Ovary (tissue), 3 donors: ENCODE results near the gene GPR21.

Experiments
- CTCF ChIP-seq, 3 donors: fragments of 450-650 bp in 2 of 3; fragments of 200-600 bp in 1 of 3; IDR thresholded peaks; one replicate each; pipeline versions ENCODE4 v1.5.1 to v1.8.0; 2016 to 2022; ENCODE audit warnings: antibody characterized with exemption in 3 of 3, mild to moderate bottlenecking in 1 of 3
- EP300 ChIP-seq: sonication (generic); formaldehyde crosslinking; IDR thresholded peaks from one replicate; pipeline ENCODE4 v1.6.1; 2017; ENCODE audit warnings: antibody characterized with exemption
- donor health status: DM: no; HTN: no; CAD: no.

GRCh38 chr9:123027517-123027916 is 6.0 kb upstream of the GPR21 start:
- no peak for TF ChIP-seq EP300
- no peak for TF ChIP-seq CTCF (IDR thresholded peaks at IDR 0.05)
